Peyer's patch (tissue), 4 donors: Measurements from ENCODE around the gene SLC45A3. TPM values are rescaled to one million over a fixed set of nuclear protein-coding genes. Genes with fewer than 3 reads are reported as not detected.

Source experiments
- DNase-seq, 3 donors: peaks; one replicate each; pipeline ENCODE4 v3.0.0-alpha.2; 2017 to 2019
- H3K27ac ChIP-seq, 4 donors: fragments of 200-600 bp; sonication (generic); one replicate each; pipeline ENCODE4 v1.5.1; 2016 to 2019
- H3K27me3 ChIP-seq, 2 donors: fragments of 200-600 bp; sonication (generic); one replicate each; pipeline ENCODE4 v1.5.1; 2019
- H3K36me3 ChIP-seq, 3 donors: fragments of 200-600 bp; sonication (generic); one replicate each; pipeline ENCODE4 v1.5.1; 2016 to 2019
- H3K4me1 ChIP-seq, 4 donors: fragments of 200-600 bp; sonication (generic); one replicate each; pipeline ENCODE4 v1.5.1; 2016 to 2019
- H3K4me3 ChIP-seq, 4 donors: fragments of 200-600 bp; sonication (generic); 1 replicate in 3 of 4; 2 replicates in 1 of 4; pipeline ENCODE4 v1.5.1; 2016 to 2019; ENCODE audit warnings: mild to moderate bottlenecking in 1 of 4
- H3K9me3 ChIP-seq, 4 donors: fragments of 200-600 bp; sonication (generic); one replicate each; pipeline ENCODE4 v1.5.1; 2016 to 2019; ENCODE audit warnings: mild to moderate bottlenecking in 1 of 4
- POLR2A ChIP-seq, 2 donors: fragments of 450-650 bp; IDR thresholded peaks; one replicate each; pipeline ENCODE4 v1.5.1; 2017; ENCODE audit warnings: antibody characterized with exemption in 2 of 2, mild to moderate bottlenecking in 2 of 2, moderate library complexity in 2 of 2
- small RNA-seq, 2 donors: library from RNA; depleted of rRNA; stranded (forward); fragments of <200 nt; gene quantifications; one replicate each; pipeline ENCODE3, GENCODE V24; 2016
- total RNA-seq, 4 donors: library from RNA; depleted of rRNA; stranded (reverse); fragments of >200 nt; gene quantifications; one replicate each; pipeline ENCODE4 v1.1.0, GENCODE V29; 2016
- TF ChIP-seq, protein P1 (sequence below), 6 experiments: fragments of 450-650 bp in 4 of 6; fragments of 200-600 bp in 2 of 6; sonication (generic) in 1 of 6; IDR thresholded peaks; one replicate each; pipeline ENCODE4 v1.5.1; 2017 to 2019; ENCODE audit warnings: antibody characterized with exemption in 6 of 6, mild to moderate bottlenecking in 3 of 6, moderate library complexity in 1 of 6

SLC45A3 gene
- total RNA-seq, 4 donors from 2014 or later, result 7.4 to 16.0 (median 11.2) TPM

DNA sequence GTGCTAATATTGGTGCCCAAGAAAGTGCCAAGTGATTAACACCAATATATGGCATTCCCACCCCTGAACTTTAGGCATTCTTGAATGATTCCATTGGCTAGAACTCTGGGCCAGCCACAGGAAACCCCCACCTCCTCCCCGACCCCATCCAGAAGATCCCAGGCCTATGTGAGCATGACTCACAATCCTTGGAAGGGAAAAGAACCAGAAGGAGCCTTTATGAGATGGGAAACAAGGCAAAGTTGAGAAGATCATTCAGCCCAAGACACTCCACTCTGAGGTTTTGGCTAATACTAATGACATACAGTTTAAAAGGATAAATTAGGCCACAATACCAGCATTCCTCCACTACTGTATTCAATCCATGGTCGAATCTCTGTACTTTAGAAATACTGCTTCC, 70.3 kb downstream of the SLC45A3 start:
- no peaks in the 10 kb centered on the region for H3K4me1 ChIP-seq
- H3K9me3 ChIP-seq, result no peaks in the 10 kb centered on the region
- peaks cover 0 to 26% (median 0%) of the 10 kb centered on the region in 3 donors for H3K36me3 ChIP-seq
- TF ChIP-seq, protein P1, sequence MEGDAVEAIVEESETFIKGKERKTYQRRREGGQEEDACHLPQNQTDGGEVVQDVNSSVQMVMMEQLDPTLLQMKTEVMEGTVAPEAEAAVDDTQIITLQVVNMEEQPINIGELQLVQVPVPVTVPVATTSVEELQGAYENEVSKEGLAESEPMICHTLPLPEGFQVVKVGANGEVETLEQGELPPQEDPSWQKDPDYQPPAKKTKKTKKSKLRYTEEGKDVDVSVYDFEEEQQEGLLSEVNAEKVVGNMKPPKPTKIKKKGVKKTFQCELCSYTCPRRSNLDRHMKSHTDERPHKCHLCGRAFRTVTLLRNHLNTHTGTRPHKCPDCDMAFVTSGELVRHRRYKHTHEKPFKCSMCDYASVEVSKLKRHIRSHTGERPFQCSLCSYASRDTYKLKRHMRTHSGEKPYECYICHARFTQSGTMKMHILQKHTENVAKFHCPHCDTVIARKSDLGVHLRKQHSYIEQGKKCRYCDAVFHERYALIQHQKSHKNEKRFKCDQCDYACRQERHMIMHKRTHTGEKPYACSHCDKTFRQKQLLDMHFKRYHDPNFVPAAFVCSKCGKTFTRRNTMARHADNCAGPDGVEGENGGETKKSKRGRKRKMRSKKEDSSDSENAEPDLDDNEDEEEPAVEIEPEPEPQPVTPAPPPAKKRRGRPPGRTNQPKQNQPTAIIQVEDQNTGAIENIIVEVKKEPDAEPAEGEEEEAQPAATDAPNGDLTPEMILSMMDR (IDR thresholded peaks at IDR 0.05), result no peak
- no peak for TF ChIP-seq POLR2A (IDR thresholded peaks at IDR 0.05)
- no peak overlapping the region for H3K27ac ChIP-seq
- DNase-seq, result no peak
- H3K4me3 ChIP-seq, result no peak overlapping the region
- H3K27me3 ChIP-seq, result no peaks in the 10 kb centered on the region

Small RNA genes lying within 50 kb of the gene (small RNA-seq; reads per million reads assigned to genes)
- 0 reads per million in 2 donors for gene RF00017

Other genes with a start within 250 kb of the SLC45A3 start
- gene BLACAT1, start 224.5 kb downstream of the SLC45A3 start, total RNA-seq, result 1 to 10 TPM in 2 of 4 donors, under 1 TPM in 1, not detected in 1; 0.53 to 3.6 (median 1.5) TPM
- gene CDK18, start 175.8 kb downstream of the SLC45A3 start, total RNA-seq, result 100 to 1,000 TPM in 1 of 4 donors, 10 to 100 TPM in 3; 47.0 to 126 (median 80.7) TPM
- gene ELK4, start 48.5 kb downstream of the SLC45A3 start, total RNA-seq, result 10 to 100 TPM; 16.6 to 66.8 (median 23.7) TPM
- gene NUCKS1, start 69.7 kb upstream of the SLC45A3 start, total RNA-seq, result 10 to 100 TPM; 21.1 to 64.5 (median 41.5) TPM
- gene RAB29, start 95.0 kb upstream of the SLC45A3 start, total RNA-seq, result 10 to 100 TPM in 3 of 4 donors, 1 to 10 TPM in 1; 8.3 to 96.6 (median 22.0) TPM
- 10 to 100 TPM in 1 of 4 donors, 1 to 10 TPM in 3; 4.0 to 21.5 (median 6.8) TPM for gene SLC41A1, start 132.7 kb upstream of the SLC45A3 start, total RNA-seq
- not detected for gene PM20D1, start 169.6 kb upstream of the SLC45A3 start, total RNA-seq